IPS DF 4.7 (cell line): ENCODE results near the gene GHR.
A peak's percentile ranks its signal among the peaks of the same experiment; 100 is the strongest.
"Not testable (repeated sequence)": the region's sequence is repeated elsewhere in the genome, so short reads cannot be mapped to it uniquely, and the experiment has no call there.

Experiments used
- DNase-seq: peaks from one replicate; pipeline ENCODE4 v3.0.0-alpha.2; 2013; ENCODE audit warnings: low spot score; ENCODE audit errors: extremely low read depth

GHR gene

GRCh38 chr5:42701351-42702059 is 278.3 kb downstream of the GHR start:
- DNase-seq, result no peak

GRCh38 chr5:42703238-42703637 is 280.0 kb downstream of the GHR start:
- DNase-seq, result no peak

DNA sequence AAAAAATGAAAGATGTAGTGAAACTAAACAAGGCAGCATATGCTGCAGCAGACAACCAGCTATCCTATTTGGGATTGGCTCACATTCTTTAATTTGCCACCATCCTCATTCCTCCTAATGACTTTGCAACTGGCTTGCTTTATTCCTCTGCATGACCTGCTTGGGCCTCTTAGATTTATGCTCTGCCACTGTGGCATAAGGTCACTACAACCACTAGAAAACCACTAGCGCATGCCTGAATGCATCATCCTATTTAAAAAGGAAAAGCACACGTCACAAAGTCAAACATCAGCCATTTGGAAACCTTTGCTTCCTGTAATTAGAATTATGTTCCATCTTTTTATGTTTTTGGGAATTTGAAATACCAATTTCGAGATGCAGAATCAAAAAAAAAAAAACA is 292.5 kb downstream of the GHR start:
- no peak for DNase-seq

DNA sequence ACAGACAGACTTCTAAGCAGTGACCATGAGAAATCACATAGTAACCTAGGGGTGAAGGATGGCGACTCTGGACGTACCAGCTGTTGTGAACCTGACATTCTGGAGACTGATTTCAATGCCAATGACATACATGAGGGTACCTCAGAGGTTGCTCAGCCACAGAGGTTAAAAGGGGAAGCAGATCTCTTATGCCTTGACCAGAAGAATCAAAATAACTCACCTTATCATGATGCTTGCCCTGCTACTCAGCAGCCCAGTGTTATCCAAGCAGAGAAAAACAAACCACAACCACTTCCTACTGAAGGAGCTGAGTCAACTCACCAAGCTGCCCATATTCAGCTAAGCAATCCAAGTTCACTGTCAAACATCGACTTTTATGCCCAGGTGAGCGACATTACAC is 295.4 kb downstream of the GHR start:
- DNase-seq, result no peak

GRCh38 chr5:42719034-42719433 is 295.8 kb downstream of the GHR start:
- no peak for DNase-seq

- no peak for DNase-seq
These were observed 297.0 kb downstream of the GHR start for GRCh38 chr5:42720251-42720650.

DNA sequence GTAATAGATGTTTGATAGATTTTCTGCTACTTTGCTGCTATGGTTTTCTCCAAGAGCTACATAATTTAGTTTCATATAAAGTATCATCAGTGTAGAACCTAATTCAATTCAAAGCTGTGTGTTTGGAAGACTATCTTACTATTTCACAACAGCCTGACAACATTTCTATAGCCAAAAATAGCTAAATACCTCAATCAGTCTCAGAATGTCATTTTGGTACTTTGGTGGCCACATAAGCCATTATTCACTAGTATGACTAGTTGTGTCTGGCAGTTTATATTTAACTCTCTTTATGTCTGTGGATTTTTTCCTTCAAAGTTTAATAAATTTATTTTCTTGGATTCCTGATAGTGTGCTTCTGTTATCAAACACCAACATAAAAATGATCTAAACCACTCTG is 298.2 kb downstream of the GHR start:
- DNase-seq, result no peak

DNA sequence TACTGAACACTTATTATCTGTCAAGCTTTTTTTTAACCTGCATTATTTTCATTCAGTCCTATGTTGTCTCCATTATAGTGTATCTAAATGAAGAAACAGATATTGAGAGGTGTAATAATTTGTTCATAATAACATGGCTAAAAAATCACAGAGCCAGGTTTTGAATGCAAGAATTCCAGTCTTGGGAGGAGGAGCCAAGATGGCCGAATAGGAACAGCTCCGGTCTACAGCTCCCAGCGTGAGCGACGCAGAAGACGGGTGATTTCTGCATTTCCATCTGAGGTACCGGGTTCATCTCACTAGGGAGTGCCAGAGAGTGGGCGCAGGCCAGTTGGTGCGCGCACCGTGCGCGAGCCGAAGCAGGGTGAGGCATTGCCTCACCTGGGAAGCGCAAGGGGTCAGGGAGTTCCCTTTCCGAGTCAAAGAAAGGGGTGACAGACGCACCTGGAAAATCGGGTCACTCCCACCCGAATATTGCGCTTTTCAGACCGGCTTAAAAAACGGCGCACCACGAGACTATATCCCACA is 311.4 kb downstream of the GHR start:
- DNase-seq, result not testable (repeated sequence)

DNA sequence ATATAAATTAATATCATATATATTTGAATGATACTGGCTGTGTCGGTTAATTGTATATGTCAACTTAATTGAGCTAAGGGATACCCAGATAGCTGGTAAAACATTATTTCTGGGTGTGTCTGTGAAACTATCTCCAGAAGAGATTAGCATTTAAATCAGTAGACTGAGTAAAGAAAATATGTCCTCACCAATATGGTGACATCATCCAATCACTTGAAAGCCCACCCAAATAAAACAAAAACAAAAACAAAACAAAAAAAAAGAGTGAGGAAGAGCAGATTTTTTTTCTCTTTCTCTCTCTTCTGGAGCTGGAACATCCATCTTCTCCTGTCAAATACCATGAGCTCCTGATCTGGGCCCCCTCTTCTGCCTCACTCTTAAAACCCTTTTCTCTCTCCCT is 317.7 kb downstream of the GHR start:
- DNase-seq, result no peak

DNA sequence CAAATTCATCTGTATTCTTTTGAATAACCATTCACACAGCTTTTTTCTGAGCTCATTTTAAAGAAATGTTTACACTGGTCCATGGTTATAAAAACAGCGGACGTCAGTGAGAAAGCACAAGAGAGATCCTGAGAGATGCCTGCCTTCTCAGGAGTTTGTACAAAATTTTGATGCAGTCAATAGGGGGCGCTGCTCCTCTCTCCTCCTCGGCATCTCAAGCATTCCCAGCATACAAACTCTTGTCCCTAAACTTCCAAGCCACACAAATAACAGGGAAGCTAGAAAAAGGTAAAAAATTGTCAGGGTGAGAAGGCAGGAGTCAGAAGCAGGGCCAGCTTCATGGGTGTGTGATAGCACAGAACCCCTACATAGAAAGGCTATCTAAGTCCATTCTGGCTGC is 322.2 kb downstream of the GHR start:
- peak; percentile 28 for DNase-seq

DNA sequence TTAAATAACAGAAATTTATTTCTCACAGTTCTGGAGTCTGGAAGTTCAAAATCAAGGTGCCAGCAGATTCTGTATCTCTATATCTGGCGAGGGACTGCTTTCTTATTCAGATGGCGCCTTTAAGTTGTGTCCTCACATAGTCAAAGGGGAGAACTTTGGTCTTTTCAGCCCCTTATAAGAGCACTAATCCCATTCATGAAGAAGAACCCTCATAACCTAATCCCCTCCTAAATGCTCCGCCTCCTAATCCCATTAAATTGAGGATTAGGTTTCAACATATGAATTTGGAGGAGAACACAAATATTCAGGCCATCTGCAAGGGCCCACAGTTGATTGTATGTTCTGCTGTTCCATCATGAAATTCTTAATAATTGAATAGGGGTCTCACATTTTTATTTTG is 322.6 kb downstream of the GHR start:
- no peak for DNase-seq

GRCh38 chr5:42749020-42749419 is 325.8 kb downstream of the GHR start:
- DNase-seq, result no peak

DNA sequence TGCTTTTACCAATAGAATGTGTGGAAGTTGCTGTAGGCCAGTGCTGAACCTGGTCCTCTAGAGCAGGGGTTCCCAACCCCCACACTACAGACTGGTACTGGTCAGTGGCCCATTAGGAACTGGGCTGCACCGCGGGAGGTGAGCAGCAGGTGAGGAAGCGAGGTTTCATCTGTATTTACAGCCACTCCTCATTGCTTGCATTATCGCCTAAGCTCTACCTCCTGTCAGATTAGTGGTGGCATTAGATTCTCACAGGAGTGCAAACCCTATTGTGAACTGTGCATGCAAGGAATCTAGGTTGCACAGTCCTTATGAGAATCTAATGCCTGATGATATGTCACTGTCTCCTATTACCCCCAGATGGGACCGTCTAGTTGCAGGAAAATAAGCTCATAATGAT is 327.3 kb downstream of the GHR start:
- DNase-seq, result no peak

DNA sequence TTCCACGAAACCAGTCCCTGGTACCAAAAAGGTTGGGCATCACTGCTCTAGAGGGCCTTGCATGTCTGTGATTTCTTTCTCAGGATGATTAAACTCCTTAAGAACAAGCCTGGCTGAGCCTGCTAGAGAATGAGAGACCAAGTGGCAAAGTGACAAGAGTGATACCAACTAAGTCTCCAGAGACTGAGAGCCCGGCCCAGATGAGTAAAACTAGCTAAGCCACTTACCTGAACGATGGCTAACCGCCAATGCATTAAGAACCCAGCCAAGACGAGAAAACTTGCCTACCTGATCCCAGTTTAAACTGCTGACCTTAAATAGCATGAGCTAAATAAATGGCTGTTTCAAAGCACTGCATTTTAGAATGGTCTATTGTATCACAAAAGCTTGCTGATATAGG is 327.8 kb downstream of the GHR start:
- no peak for DNase-seq

DNA sequence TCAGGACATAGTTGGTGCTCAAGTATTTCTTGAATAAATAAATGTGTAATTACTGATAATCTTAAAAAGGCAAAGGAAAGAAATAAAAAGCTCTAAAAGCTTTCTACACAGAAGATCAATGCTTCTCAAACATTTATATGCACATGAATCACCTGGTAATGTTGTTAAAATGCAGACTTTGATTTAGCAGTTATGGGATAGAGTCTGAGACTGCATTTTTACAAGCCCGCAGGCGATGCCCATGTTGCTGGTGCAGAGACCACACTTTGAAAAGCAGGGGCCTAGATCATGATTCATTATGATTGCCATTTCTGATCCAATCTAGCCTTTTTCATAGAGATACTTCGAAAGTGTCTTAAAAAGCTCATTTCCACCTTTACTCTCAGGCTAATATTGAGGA is 329.9 kb downstream of the GHR start:
- DNase-seq, result no peak

DNA sequence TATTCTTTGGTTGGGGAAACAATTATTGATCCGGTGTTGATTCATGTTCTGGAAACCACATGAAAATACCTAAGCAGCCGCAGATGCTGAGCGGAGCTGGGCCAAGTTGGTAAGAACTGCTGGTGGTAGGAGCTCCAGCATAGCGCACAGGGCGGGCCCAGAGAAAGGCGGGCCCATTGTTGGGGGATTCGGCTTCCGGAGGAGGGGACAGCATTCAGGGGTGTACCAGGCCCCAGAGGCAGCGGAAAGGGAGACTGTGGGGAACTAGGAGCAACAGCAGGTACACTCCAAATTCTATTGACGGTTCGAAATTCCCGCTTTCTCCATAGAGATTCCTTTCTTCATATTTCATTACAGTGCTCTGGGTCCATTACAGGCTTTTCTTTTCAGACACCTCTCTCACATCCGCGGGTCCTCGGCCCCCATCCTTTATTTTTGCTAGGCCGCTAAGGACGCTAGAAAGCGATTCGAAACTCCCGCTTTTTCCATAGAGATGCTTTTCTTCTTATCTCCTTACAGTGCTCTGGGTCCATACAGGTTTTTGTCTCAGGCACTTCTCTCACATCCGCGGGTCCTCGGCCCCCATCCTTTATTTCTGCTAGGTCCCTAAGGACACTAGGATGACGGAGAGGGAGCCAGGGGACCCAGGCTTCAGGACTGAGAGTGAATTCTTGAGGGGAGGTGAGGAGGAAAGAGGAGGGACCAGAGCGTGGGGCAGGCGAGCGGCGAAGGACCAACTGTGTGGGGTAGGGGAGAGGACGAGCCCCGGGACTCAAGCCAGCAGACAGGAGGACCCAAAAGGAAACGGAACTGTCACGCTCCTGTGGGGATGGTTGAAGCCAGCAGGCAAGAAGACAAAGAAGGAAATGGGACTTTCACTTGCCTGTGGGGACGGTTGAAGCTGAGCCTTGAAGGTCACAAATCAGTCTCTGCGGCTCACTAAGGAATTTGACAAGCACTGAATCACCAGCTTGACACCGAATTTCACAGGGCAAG is 333.7 kb downstream of the GHR start, which contains the start of gene CCDC152:
CCDC152 (plus strand) TSS at position 213 of the 996 bp plus-strand sequence. CDS start 2,304 bp downstream, outside the sequence.
- DNase-seq, result peak; percentile 11

- DNase-seq, result no peak
These were observed 336.2 kb downstream of the GHR start for GRCh38 chr5:42759456-42759855.

DNA sequence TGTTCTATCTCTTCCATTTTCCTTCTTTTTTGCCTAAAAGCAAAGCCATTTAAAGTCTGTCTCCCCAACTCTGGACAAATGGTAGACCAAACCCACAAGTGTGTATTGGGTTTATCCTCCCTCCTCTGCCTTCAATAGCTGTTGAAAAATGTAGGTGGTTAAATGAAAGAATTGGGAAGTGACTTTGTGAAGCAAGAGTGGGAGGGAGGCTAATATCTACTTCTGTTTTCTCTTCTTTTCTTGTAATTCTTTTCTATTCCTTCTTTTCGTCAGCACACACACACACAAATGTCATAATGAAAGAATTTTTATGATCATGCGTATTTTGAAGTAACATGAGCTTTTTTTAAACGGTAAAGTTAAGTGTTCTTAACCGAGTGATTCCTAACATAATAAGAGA is 337.2 kb downstream of the GHR start:
- no peak for DNase-seq

DNA sequence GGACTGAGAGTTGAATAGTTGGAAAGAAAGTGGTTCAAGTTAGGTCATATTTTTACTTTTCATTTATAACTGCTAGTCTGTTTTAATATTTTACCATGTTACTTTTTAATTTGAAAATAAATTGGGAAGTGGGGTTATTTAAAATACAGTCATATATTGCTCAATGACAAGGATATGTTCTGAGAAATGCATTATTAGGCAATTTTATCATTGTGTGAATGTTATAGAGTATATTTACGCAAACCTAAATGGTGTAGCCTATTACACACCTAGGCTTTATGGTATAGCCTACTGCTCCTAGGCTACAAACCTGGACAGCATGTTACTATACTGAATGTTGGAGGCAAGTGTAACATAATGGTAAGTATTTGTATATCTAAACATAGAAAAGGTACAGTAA is 338.6 kb downstream of the GHR start:
- DNase-seq, result no peak

- DNase-seq, result no peak
These were observed 344.4 kb downstream of the GHR start for GRCh38 chr5:42767491-42768105.

DNA sequence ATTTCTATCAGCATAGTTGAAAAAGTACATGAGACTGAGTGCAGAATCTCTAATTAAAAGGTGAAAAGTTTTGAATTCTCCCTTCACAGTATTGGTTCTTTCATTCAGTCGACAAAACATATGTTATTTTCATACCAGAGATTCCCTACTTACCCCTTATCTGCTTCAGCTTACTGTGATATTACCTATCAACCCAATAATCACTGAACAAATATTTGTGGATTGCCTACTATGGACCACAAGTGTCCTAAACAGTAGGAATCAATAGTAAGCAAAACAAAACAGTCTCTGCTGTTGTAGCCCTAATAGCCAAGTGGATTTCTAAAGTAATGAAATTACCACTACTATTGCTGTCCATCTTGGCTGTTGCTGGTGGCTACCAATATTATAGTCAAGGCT is 344.9 kb downstream of the GHR start:
- no peak for DNase-seq

DNA sequence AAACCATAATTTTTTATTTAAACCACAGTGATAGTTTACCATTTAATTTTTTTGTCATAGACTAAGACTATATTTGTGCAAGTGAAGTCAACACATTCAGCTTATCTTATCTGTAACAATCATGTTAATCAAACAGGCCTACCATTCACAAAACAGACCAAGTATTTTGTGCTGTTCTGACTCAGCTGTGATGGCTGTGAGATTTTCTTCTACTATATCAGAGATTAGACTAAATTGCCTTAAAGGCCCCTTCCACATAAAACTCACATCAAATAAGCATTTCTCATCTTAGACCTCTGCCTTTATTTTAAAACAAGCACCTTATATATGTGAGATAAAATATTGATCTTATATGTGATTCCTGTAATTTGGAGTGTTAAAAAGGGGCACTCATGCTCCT is 346.8 kb downstream of the GHR start:
- no peak for DNase-seq
